DND-41 (cell line): ENCODE measurements around the gene INAFM2.

ENCODE experiments used
- ATAC-seq: fragments of 200-7000 bp; cut with Tn5 transposase; 3 replicates; pipeline ENCODE4 v1.9.1; 2021; ENCODE audit warnings: low read depth; ENCODE audit not compliant: insufficient read depth
- DNase-seq: peaks from one replicate; pipeline ENCODE4 v3.0.0-alpha.2; 2020
- H2AFZ ChIP-seq: 2 replicates; pipeline ENCODE4 v1.6.0; 2012; ENCODE audit warnings: low read depth, low read length
- H3K27ac ChIP-seq: 2 replicates; pipeline ENCODE4 v1.5.1; 2012; ENCODE audit warnings: low read length, inconsistent platforms
- H3K27me3 ChIP-seq: fragments of 200-600 bp; sonication (generic); 2 replicates; pipeline ENCODE4 v1.6.0; 2012; ENCODE audit warnings: low read length, mild to moderate bottlenecking, inconsistent platforms; ENCODE audit not compliant: insufficient read depth, poor library complexity
- H3K36me3 ChIP-seq: 2 replicates; pipeline ENCODE4 v1.5.1; 2012; ENCODE audit warnings: low read length, inconsistent platforms; ENCODE audit not compliant: insufficient read depth
- H3K4me1 ChIP-seq: 2 replicates; pipeline ENCODE4 v1.5.1; 2012; ENCODE audit warnings: mild to moderate bottlenecking, low read length; ENCODE audit not compliant: insufficient read depth
- H3K4me2 ChIP-seq: 2 replicates; pipeline ENCODE4 v1.6.0; 2012; ENCODE audit warnings: mild to moderate bottlenecking, moderate library complexity, low read length, inconsistent platforms; ENCODE audit not compliant: insufficient read depth
- H3K4me3 ChIP-seq, 2 experiments: fragments of 200-600 bp in 1 of 2; shearing (Covaris generic) in 1 of 2; 2 replicates each; pipeline ENCODE4 v1.5.1; 2012 to 2016; ENCODE audit warnings: inconsistent platforms in 2 of 2, low read length in 2 of 2, mild to moderate bottlenecking in 2 of 2, low read depth in 1 of 2, moderate library complexity in 1 of 2
- H3K79me2 ChIP-seq: 2 replicates; pipeline ENCODE4 v1.6.0; 2012; ENCODE audit warnings: low read length, inconsistent platforms; ENCODE audit not compliant: insufficient read depth
- H3K9ac ChIP-seq: 2 replicates; pipeline ENCODE4 v1.6.0; 2012; ENCODE audit warnings: low read depth, mild to moderate bottlenecking, inconsistent platforms, low read length, moderate library complexity
- H3K9me3 ChIP-seq: 2 replicates; pipeline ENCODE4 v1.5.1; 2012; ENCODE audit warnings: low read length, moderate library complexity, mild to moderate bottlenecking, inconsistent platforms; ENCODE audit not compliant: insufficient read depth, severe bottlenecking
- H4K20me1 ChIP-seq: 2 replicates; pipeline ENCODE4 v1.6.0; 2012; ENCODE audit warnings: low read length; ENCODE audit not compliant: insufficient read depth
- EZH2 ChIP-seq: IDR thresholded peaks from 3 replicates; pipeline ENCODE4 v1.6.1; 2012; ENCODE audit warnings: borderline replicate concordance, low read depth, mild to moderate bottlenecking, moderate library complexity, low read length, inconsistent platforms; ENCODE audit not compliant: severe bottlenecking
- TF ChIP-seq, protein P1 (sequence below): IDR thresholded peaks from 2 replicates; pipeline ENCODE4 v1.5.1; 2012; ENCODE audit warnings: borderline replicate concordance, low read length, moderate library complexity, mild to moderate bottlenecking; ENCODE audit not compliant: poor library complexity, severe bottlenecking; ENCODE audit errors: extremely low read depth

Gene INAFM2

DNA sequence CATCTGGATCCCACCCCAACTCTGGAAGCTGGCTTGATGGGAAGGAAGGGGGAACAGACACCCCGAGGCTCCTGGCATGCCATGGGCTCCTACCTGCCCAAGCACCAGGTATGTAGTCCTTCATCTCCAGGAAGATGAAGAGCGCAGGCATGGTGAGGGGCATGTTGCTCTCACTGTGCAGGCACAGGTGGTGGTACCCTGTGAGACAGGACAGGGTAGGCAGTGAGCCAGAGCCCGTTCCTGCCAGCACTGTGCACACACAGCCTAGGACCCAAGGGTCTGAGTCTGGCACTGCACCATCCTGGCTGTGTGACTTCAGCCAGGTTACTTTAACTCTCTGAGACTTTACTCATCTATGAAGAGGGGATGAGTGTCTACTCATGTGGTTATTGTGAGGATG, 31.2 kb upstream of the INAFM2 start:
- H3K27me3 ChIP-seq, result no peaks in the 10 kb centered on the region
- no peak overlapping the region for H3K27ac ChIP-seq
- H3K4me1 ChIP-seq, result no peaks in the 10 kb centered on the region
- no peak overlapping the region for H3K9ac ChIP-seq
- ATAC-seq (no peak), DNase-seq (no peak)
- H3K4me3 ChIP-seq, result no peak overlapping the region
- H3K9me3 ChIP-seq, result no peaks in the 10 kb centered on the region
- H4K20me1 ChIP-seq, result no peaks in the 10 kb centered on the region
- H3K4me2 ChIP-seq, result no peak overlapping the region
- TF ChIP-seq EZH2, result no peak
- TF ChIP-seq, protein P1, sequence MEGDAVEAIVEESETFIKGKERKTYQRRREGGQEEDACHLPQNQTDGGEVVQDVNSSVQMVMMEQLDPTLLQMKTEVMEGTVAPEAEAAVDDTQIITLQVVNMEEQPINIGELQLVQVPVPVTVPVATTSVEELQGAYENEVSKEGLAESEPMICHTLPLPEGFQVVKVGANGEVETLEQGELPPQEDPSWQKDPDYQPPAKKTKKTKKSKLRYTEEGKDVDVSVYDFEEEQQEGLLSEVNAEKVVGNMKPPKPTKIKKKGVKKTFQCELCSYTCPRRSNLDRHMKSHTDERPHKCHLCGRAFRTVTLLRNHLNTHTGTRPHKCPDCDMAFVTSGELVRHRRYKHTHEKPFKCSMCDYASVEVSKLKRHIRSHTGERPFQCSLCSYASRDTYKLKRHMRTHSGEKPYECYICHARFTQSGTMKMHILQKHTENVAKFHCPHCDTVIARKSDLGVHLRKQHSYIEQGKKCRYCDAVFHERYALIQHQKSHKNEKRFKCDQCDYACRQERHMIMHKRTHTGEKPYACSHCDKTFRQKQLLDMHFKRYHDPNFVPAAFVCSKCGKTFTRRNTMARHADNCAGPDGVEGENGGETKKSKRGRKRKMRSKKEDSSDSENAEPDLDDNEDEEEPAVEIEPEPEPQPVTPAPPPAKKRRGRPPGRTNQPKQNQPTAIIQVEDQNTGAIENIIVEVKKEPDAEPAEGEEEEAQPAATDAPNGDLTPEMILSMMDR, result no peak
- H3K36me3 ChIP-seq, result no peaks in the 10 kb centered on the region
- H3K79me2 ChIP-seq, result no peaks in the 10 kb centered on the region
- no peak overlapping the region for H2AFZ ChIP-seq

DNA sequence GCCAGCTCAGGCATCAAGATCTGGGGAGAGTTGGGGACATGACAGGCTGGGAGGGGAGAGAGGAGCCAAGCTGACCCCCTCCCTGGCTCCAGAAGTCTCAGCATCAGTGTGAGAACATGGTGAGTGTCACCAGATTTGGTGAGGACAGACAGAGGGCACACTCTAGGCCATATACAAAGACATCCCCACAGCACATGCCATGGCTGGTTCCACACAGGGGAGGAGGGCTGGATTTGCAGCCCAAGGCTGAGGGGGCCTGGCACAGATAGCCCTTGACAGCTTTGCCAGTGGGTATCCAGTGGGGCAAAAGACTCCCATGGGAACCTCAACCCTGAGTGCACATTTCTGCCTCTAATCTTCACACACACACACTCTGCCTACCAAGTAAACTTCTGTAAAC, 30.5 kb upstream of the INAFM2 start:
- Histone ChIP-seq H3K79me2 (no peaks in the 10 kb centered on the region), H3K9ac (no peak overlapping the region), H3K36me3 (no peaks in the 10 kb centered on the region), H3K9me3 (no peaks in the 10 kb centered on the region), H3K4me1 (no peaks in the 10 kb centered on the region), H3K27ac (no peak overlapping the region), H4K20me1 (no peaks in the 10 kb centered on the region), H3K27me3 (no peaks in the 10 kb centered on the region), H3K4me2 (no peak overlapping the region), H3K4me3 (no peak overlapping the region), H2AFZ (no peak overlapping the region)
- ATAC-seq (no peak), DNase-seq (no peak)
- TF ChIP-seq EZH2, result no peak
- TF ChIP-seq, protein P1, result no peak

DNA sequence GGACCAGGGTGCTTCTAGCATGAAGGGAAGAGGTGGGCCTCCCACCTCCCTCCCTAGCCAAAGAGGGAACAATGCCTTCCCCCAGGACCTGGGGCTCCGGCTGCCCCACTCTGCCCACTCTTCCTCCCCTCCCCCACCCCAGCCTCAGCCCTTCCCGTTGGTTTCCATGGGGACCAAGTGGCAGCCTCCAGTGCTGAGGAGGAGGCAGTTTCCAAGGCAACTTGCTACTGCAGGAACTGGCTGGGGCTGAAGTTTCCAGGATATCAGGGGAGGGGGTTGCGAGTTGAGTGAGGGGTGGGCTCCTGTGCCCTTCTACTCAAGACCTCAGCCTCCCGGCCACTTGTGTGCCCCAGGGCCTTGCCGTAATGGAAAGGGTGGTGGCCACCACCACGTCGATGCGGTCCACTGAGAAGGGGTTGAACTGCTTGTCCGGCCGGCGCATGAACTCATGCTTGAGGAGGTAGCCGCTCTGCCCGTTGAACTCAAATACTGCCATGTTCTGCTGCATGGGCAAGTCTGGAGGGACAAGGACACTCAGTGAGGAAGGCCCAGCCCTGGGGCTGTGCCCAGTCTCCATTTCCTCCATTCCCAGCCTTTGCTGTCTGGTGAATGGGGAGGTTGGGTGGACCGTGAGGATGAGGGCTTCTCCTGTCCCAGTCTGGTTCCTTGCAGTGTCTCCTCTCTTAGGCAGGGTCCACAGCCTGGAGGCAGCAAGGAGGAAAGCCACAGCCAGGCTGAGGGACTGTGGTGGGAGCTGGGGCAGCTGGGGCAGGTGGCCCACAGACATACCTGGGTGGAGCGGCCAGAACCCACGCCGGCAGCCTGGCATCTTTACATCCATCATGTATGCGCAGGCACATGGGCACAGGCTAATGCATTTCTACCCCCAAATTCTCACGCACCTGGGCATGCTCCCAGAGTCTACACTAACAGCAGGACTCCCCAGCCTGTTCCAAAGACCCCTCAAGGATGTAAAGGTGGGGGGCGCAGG, 29.3 kb upstream of the INAFM2 start:
- Histone ChIP-seq H4K20me1 (no peaks in the 10 kb centered on the region), H3K27ac (no peak overlapping the region), H3K27me3 (no peaks in the 10 kb centered on the region), H2AFZ (no peak overlapping the region), H3K4me2 (no peak overlapping the region), H3K36me3 (peaks cover 6% of the 10 kb centered on the region; the same call in 1 of the 2 replicates), H3K4me1 (no peaks in the 10 kb centered on the region), H3K4me3 (no peak overlapping the region), H3K9me3 (no peaks in the 10 kb centered on the region), H3K79me2 (no peaks in the 10 kb centered on the region), H3K9ac (no peak overlapping the region)
- DNase-seq (no peak), ATAC-seq (no peak)
- TF ChIP-seq, protein P1, result no peak
- no peak for TF ChIP-seq EZH2
